T follicular helper cell (primary cell): Measurements from ENCODE around the gene LCE3D.
"Not testable (repeated sequence)": the region's sequence is repeated elsewhere in the genome, so short reads cannot be mapped to it uniquely, and the experiment has no call there.

Experiments used
- DNase-seq: peaks from one replicate; pipeline ENCODE4 v3.0.0-alpha.2; 2020; ENCODE audit warnings: low read depth
- total RNA-seq, 2 experiments: gene quantifications; one replicate each; lab custom pipeline; 2026; lab: John Stamatoyannopoulos, UW

Gene LCE3D, protein sequence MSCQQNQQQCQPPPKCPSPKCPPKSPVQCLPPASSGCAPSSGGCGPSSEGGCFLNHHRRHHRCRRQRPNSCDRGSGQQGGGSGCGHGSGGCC
- 0 to 0.06 reads per million in 2 experiments for total RNA-seq

DNA sequence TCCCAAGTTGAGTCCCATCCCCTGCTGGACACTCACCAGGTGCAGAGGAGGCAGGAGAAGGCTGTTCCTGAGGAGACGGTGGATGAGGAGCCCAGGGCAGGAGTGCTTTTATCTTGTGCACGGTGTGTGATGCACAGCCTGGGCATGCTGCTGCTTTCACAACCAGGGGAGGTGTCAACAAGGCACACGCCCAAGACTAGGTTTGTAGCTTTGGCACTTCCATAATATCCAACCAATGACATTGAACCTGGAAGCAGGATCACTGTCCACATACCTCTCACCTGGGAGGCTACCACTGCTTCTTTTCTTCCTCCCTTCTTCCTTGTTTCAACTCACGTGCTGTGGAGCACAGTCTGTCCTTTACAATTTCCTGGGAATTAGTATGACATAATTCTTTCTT lies at the start of gene LCE3D:
LCE3D (minus strand) TSS at position 84 of the 400 bp plus-strand sequence. CDS start 580 bp downstream, outside the sequence.
- DNase-seq: no peak

DNA sequence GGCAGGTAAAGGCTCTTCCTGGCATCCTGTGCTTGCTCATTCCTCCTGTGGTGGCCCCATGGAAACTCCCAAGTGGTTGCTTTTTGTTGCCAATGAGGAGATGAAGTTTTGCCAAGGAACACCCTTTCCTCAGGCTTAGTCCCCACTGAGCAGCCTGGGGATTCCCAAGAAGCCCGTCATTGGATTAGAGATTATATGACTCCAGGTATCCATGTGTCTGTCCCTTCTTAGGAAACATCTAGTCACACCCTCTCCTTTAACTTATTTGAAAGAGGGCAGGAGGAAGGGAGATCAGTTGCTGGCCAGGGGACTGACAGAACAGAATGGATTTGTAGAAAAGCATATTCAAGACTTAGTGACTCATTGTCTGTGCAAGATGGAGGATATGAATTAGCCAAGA lies 46.4 kb upstream of the LCE3D start:
- DNase-seq: no peak

DNA sequence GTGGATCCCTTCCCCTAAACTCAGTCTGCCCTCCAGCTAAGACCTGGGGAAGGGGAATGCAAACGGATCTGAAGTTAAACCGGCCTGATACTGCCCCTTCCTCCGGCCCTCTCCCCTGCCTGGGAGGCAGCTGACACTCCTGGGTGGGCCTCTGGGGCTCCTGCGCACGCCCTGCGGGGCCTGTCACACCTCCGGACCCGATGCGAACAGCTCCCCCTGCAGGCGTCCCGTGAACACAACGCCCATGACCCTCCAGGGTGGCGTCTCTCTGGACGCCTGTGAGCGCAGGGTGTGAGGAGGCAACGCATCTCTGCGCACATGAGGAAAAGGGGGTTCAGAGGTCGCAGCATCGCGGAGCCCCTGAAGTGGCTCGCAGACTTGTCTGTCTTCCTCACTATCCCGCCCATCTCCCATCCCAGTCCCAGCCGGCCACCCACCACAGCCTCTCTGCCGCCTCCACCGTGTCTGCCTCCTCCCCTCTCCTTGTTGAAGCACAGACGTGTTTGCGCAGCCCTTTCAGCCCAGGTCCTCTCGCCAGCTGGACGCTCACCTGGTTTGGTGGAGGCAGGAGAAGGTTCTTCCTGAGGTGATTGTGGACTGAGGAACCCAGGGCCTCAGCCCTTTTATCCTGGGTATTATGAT lies 43.0 kb upstream of the LCE3D start:
- DNase-seq: no peak

DNA sequence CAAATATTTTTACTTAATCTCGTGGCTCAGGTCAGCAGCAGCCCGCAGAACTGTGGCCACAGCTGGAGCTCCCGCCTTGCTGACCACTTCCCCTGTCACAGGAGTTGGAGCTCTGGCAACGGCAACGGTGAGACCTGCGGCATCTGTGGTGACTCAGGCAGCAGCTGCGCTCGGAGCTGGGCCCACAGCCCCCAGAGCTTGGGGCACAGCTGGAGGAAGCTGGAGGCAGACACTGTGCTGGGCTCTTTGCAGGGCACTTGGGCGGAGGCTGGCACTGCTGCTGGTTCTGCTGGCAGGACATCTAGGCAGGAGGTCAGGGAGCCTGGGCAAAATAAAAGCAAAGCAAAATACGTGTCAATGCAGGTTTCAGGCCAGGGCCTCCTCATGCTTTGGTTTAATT lies 42.5 kb upstream of the LCE3D start, which contains the start of gene LCE3A:
LCE3A (minus strand) TSS at position 301 of the 400 bp plus-strand sequence; CDS start at position 301, 0 bp downstream.
- no peak for DNase-seq

DNA sequence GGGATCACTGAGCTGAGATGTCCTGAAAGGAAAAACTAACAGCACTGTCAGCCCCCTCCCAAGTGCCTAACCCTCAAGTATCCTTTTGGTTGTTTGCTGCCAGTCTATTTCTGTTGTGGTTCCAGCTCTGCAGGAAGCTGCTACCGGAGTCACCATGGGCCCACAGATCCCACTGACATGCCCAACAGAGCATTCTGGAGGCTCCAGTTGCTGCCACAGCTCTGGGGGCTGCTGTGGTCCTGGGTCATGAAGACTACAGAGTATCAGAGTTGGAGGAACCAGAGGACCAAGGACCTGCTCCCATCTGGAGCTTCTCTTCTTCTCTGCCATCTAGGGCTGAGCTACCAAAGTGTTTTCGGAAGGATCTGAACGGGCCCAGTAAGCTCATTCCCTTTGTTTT lies 41.7 kb upstream of the LCE3D start:
- no peak for DNase-seq

DNA sequence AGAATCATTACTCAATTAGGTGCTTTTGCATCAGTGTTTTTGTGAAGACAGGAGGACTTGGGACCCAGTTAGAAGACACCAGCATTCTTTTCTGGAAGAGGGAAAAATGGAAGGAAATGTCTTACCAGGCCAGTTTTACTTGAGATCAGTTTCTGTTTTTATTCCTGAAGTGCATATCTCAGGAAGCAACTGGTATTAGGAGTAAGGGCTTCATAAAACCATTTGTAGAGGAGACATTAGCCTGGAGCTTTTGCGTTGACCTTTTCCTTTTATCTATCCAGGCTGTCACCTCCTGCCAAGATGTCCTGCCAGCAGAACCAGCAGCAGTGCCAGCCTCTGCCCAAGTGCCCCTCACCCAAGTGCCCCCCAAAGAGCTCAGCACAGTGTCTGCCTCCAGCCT lies 33.2 kb upstream of the LCE3D start, which contains the start of gene LCE3B:
LCE3B (plus strand) TSS at position 301 of the 400 bp plus-strand sequence; CDS start at position 301, 0 bp downstream.
- no peak for DNase-seq

DNA sequence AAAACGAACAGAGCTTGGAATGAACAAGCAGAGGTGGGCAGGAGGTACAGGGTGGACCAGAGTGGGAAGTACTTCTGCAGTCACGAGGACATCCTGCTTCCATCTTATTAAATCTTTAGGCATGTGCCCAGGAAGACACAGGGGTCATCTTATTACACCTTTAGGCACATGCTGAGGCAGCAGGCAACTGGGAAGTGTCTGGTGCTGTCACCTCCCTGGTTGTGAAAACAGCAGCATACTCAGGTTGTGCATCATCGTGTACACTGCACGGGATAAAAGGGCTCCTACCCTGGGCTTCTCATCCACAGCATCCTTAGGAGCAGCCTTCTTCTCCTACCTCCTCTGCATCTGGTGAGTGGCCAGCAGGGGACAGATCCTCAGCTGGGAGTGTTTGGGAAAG lies 19.6 kb upstream of the LCE3D start, which contains the start of gene LCE3C:
LCE3C (plus strand) TSS at position 301 of the 400 bp plus-strand sequence. CDS start 498 bp downstream, outside the sequence.
- DNase-seq: no peak

DNA sequence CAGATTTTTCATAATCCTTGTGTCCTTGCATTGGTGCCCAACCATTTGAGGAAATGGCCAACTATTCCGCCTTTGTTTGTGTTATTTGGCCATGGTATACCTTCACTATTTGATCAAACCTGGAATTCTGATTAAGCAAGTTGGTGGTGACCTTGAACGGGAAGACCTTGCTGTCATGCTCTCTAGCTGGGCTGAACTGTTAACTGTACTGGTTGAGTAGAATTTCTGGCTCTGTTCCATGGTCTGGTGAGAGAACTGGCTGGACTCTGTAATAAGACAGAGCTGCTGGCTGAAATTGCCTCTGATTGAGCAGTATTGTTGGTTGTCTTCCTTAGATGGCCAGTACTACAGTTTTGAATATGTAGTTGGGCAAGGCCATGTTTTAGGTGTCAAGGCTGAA lies 16.7 kb upstream of the LCE3D start:
- no peak for DNase-seq

DNA sequence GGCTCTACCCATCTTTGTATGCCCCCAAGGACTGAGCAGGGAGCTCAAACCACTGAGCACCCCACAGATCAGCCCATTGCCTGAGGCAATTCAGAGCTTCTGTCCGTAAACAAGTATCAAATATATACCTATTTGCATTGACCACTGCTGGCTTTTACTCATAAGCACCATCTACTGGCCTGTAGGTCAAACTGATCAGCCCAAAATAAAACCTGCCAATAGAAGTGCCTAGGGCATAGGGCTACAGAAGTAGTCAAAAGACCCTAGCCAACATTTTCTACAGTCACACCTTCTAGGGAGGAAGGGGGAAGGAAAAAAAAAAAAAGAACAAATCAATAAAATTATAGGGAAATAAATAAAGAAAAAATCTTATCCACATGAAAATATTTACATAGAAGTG lies 5.3 kb upstream of the LCE3D start:
- no peak for DNase-seq

DNA sequence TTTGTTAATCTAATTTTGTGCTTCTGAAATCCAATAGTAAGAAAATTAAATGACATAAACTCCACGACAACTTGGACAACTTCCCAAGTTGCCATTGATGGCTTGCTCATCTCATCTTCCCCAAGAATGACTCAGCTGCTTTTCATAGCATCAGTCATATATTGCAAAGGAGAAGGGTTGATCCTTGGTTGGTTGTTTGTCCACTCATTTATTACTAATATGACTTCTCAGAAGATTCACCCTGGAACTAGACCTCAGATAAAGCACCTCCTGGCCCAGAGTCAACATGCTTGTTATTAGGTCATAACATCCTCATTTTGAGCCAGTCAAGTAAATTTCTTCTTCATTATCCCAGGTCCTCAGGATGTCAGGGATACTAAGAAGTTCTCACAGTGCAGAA lies 2.3 kb upstream of the LCE3D start:
- DNase-seq: no peak

DNA sequence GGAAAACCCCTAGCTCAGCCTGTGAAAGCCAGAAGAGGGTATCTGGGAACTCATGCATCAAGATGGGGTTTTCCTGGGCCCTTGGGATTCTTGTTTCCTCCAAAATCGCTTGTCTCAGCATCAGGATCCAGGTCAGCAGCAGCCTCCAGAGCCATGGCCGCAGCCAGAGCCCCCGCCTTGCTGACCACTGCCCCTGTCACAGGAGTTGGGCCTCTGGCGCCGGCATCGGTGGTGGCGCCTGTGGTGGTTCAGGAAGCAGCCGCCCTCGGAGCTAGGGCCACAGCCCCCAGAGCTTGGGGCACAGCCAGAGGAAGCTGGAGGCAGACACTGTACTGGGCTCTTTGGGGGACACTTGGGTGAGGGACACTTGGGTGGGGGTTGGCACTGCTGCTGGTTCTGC lies 790 bp downstream of the LCE3D start:
- DNase-seq: not testable (repeated sequence)

DNA sequence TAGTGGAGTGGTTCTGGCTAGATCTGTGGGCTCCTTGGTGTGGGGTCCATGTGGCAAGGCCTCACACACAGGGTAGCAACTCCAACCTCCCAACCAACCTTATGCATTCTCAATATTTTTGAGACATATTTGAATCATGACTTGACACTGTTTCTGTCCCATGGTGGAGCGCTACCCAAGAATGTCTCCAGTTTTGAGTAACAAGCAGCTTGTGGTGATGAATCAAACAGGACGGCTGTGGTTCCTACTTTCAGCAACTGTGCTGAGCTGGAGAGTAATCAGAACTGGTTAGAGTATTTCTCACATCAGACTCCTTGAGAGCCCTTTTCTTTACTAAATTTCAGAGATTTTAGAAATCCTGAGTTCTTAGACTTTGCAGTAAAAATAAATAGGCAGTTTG lies 3.1 kb downstream of the LCE3D start:
- no peak for DNase-seq

DNA sequence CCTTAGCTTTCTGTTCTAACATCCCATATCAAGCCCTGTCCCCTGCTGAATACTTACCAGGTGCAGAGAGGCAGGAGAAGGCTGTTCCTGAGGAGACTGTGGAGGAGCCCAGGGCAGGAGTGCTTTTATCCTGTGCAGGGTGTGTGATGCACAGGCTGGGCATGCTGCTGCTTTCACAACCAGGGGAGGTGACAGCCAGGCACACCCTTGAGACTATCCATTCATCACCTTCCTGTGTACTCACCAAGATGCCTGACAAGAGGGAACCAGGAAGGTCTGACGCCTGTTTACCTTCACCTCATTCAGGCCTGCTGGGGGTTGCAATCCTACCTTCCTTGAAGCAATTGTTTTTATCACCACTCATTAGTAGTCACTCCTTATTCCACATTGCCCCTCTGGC lies 13.6 kb downstream of the LCE3D start, which contains the start of gene LCE3E:
LCE3E (minus strand) TSS at position 100 of the 400 bp plus-strand sequence. CDS start 572 bp downstream, outside the sequence.
- no peak for DNase-seq

DNA sequence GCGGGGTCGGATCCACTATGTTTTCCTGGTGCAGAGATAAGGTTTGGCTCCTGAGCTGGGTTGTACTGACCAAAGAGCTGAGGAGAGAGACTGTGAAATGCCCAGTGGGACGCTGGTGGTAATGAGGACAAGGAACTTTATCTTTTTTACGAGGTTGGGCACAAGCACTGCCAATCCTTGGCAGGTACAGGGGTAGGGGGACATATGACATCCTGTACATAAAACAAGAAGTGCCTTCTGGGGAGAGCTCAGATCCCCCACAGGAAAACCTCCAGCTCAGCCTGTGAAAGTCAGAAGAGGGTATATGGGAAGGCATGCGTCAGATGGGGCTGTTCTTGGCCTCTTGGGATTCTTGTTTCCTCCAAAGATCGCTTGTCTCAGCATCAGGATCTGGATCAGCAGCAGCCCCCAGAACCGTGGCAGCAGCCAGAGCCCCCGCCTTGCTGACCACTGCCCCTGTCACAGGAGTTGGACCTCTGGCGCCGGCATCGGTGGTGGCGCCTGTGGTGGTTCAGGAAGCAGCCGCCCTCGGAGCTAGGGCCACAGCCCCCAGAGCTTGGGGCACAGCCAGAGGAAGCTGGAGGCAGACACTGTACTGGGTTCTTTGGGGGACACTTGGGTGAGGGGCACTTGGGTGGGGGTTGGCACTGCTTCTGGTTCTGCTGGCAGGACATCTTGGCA lies 14.6 kb downstream of the LCE3D start:
- DNase-seq: no peak

DNA sequence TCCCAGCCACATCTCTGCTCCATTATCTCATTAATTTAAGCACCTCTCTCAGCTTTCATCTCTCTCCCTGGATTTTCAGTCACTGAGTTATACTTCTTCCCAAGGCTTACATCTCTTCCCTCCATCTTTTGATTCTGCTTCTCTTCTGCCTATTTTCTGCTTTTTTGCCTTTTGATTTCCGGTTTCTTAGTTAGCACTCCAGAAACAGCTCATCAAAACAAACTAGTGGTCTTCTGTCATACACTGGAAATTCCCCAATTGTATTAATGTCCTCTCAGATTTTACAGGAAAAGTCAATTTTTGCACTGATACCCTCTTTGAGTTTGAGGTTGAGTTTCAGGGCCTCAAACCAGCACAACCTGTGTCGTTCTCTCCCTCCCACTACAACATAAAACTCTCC lies 15.2 kb downstream of the LCE3D start:
- DNase-seq: no peak

DNA sequence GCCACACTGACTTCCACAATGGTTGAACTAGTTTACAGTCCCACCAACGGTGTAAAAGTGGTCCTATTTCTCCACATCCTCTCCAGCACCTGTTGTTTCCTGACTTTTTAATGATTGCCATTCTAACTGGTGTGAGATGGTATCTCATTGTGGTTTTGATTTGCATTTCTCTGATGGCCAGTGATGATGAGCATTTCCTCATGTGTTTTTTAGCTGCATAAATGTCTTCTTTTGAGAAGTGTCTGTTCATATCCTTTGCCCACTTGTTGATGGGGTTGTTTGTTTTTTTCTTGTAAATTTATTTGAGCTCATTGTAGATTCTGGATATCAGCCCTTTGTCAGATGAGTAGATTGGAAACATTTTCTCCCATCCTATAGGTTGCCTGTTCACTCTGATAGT lies 32.0 kb downstream of the LCE3D start:
- not testable (repeated sequence) for DNase-seq

DNA sequence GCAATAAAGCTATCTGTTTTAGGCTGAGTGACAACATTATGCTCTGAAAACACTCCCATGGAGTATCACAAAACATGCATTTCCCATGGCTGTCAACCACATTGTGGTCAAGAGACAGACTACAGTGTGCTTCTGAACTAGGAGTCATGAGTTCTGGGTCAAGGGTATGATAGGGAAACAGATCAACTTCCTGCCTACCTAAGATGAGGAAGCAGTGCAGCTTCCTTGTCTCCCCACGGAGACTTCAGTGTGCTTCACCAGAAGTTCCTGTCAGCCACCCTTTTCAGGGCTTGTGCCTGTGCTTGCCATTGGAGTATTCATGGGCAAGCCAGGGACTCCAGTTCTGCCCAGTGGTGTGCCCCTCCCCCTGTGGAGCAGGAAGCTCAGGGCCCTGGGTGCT lies 33.6 kb downstream of the LCE3D start:
- DNase-seq: no peak

DNA sequence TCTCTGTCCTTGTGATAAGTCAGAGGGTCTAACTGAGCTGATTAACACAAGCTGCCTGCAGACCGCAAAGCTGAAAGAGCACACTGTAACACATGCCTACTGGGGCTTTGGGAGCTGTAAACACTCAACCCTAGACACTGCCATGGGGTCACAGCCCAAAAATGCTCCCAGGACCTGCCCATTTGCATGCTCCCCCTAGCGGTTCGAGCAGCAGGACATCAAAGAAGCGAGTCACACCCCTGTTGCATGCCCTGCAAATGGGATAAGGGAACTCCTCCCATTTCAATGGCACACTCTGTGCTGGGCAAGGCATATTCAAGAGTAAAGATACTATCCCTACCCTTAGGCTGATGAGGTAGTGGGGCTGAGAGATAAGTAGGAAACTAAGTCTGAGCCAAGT lies 36.5 kb downstream of the LCE3D start:
- DNase-seq: no peak

DNA sequence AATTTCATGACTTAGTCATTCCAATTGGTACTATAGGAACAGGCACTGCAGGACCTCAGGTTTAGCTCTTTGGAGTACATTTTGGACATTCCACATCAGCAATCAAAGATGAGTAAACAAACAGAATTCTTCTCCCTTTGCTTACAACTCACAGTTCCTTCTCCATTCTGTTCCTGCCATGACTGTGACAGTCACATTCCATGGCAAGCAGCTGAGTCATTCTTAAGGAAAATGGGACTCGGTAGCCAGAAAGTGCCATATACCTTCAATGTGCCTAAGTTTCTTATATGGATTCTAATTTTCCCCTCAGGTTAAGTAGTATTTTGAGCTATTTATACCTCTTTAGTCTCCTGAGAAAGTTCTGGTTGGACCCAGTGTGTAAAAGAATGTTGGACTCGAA lies 40.4 kb downstream of the LCE3D start:
- no peak for DNase-seq

DNA sequence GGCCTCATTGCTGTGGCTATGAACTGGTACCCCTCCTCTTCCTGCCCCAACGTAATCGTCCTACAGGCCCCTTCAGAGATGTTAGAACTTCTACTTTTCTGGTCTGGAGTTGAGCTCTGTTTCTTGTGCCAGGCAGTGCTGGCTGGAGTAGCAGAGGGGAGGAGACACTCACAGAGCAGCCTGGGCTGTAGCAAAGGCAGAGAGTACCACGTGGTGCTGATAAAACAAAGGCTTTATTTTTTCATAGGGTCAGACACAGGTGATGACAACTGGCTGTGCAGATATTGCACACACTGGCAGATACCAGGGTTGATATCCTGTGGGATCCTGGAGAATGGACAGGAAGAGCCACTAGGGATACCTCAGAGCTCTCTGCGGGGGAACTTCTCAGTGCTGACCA lies 42.8 kb downstream of the LCE3D start:
- no peak for DNase-seq

DNA sequence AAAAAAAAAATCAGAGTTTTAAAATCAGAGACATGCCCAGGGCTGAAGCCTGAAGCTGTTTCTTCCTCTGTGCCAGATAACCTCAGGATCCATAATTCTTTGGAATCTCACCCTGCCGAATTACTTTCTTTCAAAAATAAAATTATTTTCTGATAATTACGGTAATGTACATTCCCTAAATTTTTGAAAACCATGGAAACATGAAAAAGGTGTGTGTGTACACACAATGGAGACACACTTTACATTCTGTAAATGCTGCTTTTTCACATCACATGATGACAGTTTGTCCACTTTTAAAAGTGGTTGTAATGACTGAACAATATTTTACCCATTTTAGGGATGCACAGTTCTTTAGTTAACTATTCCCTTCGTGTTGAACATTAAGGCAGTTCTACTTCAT lies 44.5 kb downstream of the LCE3D start:
- no peak for DNase-seq

DNA sequence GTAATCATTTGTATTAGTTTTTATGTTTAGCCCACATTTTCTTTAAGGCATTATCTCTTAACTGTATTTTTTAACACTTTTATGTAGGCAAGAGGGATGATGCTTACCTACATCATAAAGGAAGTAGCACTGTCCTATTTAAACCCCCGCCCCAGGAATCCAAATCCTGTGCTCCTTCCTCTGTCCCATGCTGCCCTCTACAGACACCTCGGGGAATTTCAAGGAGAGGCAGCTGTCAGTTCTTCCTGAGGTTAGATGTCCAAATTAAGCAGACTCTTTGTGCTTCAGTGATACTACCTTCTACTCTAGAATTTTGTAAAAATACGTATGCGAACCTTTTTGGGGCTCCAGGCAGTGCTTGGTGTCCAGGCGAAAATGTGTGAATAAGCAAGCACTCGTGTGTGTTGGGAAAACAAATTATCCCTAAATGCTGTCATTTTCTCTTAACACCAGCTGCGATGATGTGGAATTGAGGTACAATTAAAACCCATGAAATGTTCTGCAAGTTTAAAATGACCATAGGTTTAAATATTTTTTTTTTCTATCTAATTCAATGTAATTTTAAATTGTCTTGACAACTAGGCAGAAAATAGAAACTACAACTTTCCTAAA lies 46.9 kb downstream of the LCE3D start:
- no peak for DNase-seq
